ENCODE results near the gene DMD. TPM values are rescaled to one million over a fixed set of nuclear protein-coding genes. Genes with fewer than 3 reads are reported as not detected.

DMD gene
- total and polyA plus RNA-seq, 2 of the 8 experiments (the other 6 are each of a cell fraction or from before 2014, with no cell fraction given): 4.8 to 7.4 TPM

DNA sequence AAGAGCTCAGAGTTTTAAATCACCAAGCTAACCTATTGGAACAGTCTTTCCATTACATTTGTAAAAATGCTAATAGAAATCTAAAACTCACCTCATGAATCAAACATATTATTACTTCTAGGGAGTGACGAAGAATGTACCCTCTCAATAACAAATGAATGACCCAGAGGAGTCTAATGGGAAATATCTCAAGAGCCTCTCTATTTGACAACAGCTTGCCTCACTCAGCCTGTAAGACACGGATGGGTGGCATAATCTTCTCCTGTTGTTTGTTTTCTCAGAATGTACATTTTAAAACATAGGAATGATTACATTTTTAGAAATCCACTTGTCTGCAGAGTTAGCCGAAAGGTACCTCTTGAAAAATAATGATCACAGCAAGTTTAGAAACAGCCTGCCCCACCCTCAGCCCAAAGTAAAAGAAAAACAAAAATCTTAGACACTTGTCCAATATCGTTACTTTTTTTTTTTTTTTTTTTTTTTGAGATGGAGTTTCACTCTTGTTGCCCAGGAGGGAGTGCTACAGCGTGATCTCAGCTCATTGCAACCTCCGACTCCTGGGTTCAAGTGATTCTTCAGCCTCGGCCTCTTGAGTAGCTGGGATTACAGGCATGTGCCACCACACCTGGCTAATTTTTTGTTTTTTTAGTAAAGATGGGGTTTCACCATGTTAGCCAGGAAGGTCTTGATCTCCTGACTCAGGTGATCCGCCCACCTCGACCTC, 1955.9 kb downstream of the DMD start (continued):
- TF ChIP-seq, protein P1, sequence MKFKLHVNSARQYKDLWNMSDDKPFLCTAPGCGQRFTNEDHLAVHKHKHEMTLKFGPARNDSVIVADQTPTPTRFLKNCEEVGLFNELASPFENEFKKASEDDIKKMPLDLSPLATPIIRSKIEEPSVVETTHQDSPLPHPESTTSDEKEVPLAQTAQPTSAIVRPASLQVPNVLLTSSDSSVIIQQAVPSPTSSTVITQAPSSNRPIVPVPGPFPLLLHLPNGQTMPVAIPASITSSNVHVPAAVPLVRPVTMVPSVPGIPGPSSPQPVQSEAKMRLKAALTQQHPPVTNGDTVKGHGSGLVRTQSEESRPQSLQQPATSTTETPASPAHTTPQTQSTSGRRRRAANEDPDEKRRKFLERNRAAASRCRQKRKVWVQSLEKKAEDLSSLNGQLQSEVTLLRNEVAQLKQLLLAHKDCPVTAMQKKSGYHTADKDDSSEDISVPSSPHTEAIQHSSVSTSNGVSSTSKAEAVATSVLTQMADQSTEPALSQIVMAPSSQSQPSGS (IDR thresholded peaks at IDR 0.05; ENCODE audit: low read length): no peak
- TF ChIP-seq TAF1 (IDR thresholded peaks at IDR 0.05; ENCODE audit: low read depth, low read length) (no peak), CHD1 (IDR thresholded peaks at IDR 0.05; ENCODE audit: low read depth, low read length) (no peak), EP300 (IDR thresholded peaks at IDR 0.05; ENCODE audit: borderline replicate concordance in 1 of 2, low read depth in 2 of 2, low read length in 2 of 2) (no peak), SIN3A (conservative IDR thresholded peaks at IDR 0.05 in 1 of 2, IDR thresholded peaks at IDR 0.05 in 1 of 2; ENCODE audit: low read depth in 1 of 2, low read length in 2 of 2) (no peak)
- TF ChIP-seq, protein P2, sequence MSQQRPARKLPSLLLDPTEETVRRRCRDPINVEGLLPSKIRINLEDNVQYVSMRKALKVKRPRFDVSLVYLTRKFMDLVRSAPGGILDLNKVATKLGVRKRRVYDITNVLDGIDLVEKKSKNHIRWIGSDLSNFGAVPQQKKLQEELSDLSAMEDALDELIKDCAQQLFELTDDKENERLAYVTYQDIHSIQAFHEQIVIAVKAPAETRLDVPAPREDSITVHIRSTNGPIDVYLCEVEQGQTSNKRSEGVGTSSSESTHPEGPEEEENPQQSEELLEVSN (IDR thresholded peaks at IDR 0.05): no peak

Measured in H1 (cell line).